ENCODE results near the gene CCDC24. TPM values are rescaled to one million over a fixed set of nuclear protein-coding genes. Genes with fewer than 3 reads are reported as not detected.

Gene CCDC24
- total and polyA plus RNA-seq, 9 of the 15 experiments (the other 6 are each of a cell fraction or from before 2014, with no cell fraction given), result 0.31 to 4.5 (median 1.5) TPM

GRCh38 chr1:43946236-43947060 is 45.0 kb upstream of the CCDC24 start, which contains the start of gene IPO13 (continued):
- TF ChIP-seq RBM39 (optimal IDR thresholded peaks at IDR 0.05; ENCODE audit: low read depth, low read length) (no peak), RB1 (IDR thresholded peaks at IDR 0.05; ENCODE audit: low read depth) (peak; percentile 99), TAF9B (IDR thresholded peaks at IDR 0.05; ENCODE audit: partially characterized antibody) (no peak), ZNF77 (CRISPR knock-in tag; IDR thresholded peaks at IDR 0.05) (no peak), DPF2 (IDR thresholded peaks at IDR 0.05) (peak; percentile 21), PHF21A (IDR thresholded peaks at IDR 0.05; ENCODE audit: borderline replicate concordance, low read depth) (peak; percentile 39; the same call in 1 of the 2 replicates), GTF2A2 (tag; IDR thresholded peaks at IDR 0.05) (no peak), ETV1 (tag; conservative IDR thresholded peaks at IDR 0.05; ENCODE audit: low read depth) (peak; percentile 64), KLF6 (CRISPR knock-in tag; IDR thresholded peaks at IDR 0.05; ENCODE audit: borderline replicate concordance) (no peak), PTBP1 (IDR thresholded peaks at IDR 0.05; ENCODE audit: low read depth, low read length) (no peak), U2AF2 (optimal IDR thresholded peaks at IDR 0.05; ENCODE audit: low read depth, low read length) (no peak), HOXB6 (CRISPR knock-in tag; IDR thresholded peaks at IDR 0.05; ENCODE audit: borderline replicate concordance) (no peak), DACH1 (IDR thresholded peaks at IDR 0.05; ENCODE audit: partially characterized antibody) (peak; percentile 99), HDAC2 (IDR thresholded peaks at IDR 0.05) (peak; percentile 89), DNMT1 (IDR thresholded peaks at IDR 0.05) (no peak), KAT2B (IDR thresholded peaks at IDR 0.05; ENCODE audit: low read depth, low read length) (peak; percentile 36), ERF (CRISPR knock-in tag; IDR thresholded peaks at IDR 0.05) (0 out of 2 replicates have a peak, but pooled peaks have one; percentile 62), SMARCE1 (IDR thresholded peaks at IDR 0.05) (peak; percentile 80), HSF4 (CRISPR knock-in tag; IDR thresholded peaks at IDR 0.05; ENCODE audit: borderline replicate concordance) (peak; percentile 23; the same call in 1 of the 2 replicates), MBD2 (IDR thresholded peaks at IDR 0.05; ENCODE audit: borderline replicate concordance, low read depth) (peak; percentile 77), HDGF (IDR thresholded peaks at IDR 0.05) (no peak), ZBTB1 (CRISPR knock-in tag; IDR thresholded peaks at IDR 0.05; ENCODE audit: borderline replicate concordance, low read depth) (peak; percentile 10; the same call in 1 of the 2 replicates)
- TF ChIP-seq, protein P1, sequence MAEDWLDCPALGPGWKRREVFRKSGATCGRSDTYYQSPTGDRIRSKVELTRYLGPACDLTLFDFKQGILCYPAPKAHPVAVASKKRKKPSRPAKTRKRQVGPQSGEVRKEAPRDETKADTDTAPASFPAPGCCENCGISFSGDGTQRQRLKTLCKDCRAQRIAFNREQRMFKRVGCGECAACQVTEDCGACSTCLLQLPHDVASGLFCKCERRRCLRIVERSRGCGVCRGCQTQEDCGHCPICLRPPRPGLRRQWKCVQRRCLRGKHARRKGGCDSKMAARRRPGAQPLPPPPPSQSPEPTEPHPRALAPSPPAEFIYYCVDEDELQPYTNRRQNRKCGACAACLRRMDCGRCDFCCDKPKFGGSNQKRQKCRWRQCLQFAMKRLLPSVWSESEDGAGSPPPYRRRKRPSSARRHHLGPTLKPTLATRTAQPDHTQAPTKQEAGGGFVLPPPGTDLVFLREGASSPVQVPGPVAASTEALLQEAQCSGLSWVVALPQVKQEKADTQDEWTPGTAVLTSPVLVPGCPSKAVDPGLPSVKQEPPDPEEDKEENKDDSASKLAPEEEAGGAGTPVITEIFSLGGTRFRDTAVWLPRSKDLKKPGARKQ (CRISPR knock-in tag; IDR thresholded peaks at IDR 0.05), result no peak
- TF ChIP-seq, protein P2, sequence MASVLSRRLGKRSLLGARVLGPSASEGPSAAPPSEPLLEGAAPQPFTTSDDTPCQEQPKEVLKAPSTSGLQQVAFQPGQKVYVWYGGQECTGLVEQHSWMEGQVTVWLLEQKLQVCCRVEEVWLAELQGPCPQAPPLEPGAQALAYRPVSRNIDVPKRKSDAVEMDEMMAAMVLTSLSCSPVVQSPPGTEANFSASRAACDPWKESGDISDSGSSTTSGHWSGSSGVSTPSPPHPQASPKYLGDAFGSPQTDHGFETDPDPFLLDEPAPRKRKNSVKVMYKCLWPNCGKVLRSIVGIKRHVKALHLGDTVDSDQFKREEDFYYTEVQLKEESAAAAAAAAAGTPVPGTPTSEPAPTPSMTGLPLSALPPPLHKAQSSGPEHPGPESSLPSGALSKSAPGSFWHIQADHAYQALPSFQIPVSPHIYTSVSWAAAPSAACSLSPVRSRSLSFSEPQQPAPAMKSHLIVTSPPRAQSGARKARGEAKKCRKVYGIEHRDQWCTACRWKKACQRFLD (CRISPR knock-in tag; IDR thresholded peaks at IDR 0.05), result peak; percentile 72
- TF ChIP-seq, protein P3, sequence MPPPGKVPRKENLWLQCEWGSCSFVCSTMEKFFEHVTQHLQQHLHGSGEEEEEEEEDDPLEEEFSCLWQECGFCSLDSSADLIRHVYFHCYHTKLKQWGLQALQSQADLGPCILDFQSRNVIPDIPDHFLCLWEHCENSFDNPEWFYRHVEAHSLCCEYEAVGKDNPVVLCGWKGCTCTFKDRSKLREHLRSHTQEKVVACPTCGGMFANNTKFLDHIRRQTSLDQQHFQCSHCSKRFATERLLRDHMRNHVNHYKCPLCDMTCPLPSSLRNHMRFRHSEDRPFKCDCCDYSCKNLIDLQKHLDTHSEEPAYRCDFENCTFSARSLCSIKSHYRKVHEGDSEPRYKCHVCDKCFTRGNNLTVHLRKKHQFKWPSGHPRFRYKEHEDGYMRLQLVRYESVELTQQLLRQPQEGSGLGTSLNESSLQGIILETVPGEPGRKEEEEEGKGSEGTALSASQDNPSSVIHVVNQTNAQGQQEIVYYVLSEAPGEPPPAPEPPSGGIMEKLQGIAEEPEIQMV (tag; conservative IDR thresholded peaks at IDR 0.05; ENCODE audit: low read depth), result no peak
